AG08395 (cell line): ENCODE measurements around the gene SMG6.
"Not testable (repeated sequence)": the region's sequence is repeated elsewhere in the genome, so short reads cannot be mapped to it uniquely, and the experiment has no call there.

ENCODE experiments used
- DNase-seq: peaks from one replicate; pipeline ENCODE4 v3.0.0; 2012; ENCODE audit warnings: mixed read lengths, low spot score

Gene SMG6

GRCh38 chr17:2303204-2304188 lies at the start of gene SMG6, which contains the start of gene SRR:
SMG6 (minus strand) TSS chr17:2303785; CDS start chr17:2303720, 65 bp downstream.
SRR (plus strand) TSS chr17:2303950; CDS start chr17:2315561, 11,611 bp downstream.
- DNase-seq: peak; percentile 100

- no peak for DNase-seq
Observed at GRCh38 chr17:2351269-2351668, 47.7 kb upstream of the SMG6 start.

- DNase-seq: peak; percentile 84
Observed at GRCh38 chr17:2347805-2348685, 44.5 kb upstream of the SMG6 start.

- DNase-seq: no peak
Observed at GRCh38 chr17:2346475-2346874, 42.9 kb upstream of the SMG6 start.

GRCh38 chr17:2344528-2344927 lies 40.9 kb upstream of the SMG6 start:
- no peak for DNase-seq

- DNase-seq: no peak
Observed at GRCh38 chr17:2343421-2343820, 39.8 kb upstream of the SMG6 start.

GRCh38 chr17:2338315-2338657 lies 34.7 kb upstream of the SMG6 start:
- no peak for DNase-seq

GRCh38 chr17:2337544-2338314 lies 34.1 kb upstream of the SMG6 start:
- peak; percentile 85 for DNase-seq

GRCh38 chr17:2336852-2337543 lies 33.4 kb upstream of the SMG6 start, which contains the start of gene SGSM2:
SGSM2 (plus strand) TSS chr17:2337501; CDS start chr17:2337689, 188 bp downstream.
- peak; percentile 69 for DNase-seq

- DNase-seq: peak; percentile 98
Observed at GRCh38 chr17:2336215-2336851, 32.7 kb upstream of the SMG6 start, which contains the start of gene TSR1. TSR1 (minus strand) TSS chr17:2336457; CDS start chr17:2336427, 30 bp downstream.

- peak; percentile 12 for DNase-seq
Observed at GRCh38 chr17:2335726-2336214, 32.2 kb upstream of the SMG6 start.

- DNase-seq: no peak
Observed at GRCh38 chr17:2331303-2331702, 27.7 kb upstream of the SMG6 start.

- no peak for DNase-seq
Observed at GRCh38 chr17:2323629-2324314, 20.2 kb upstream of the SMG6 start.

- no peak for DNase-seq
Observed at GRCh38 chr17:2321399-2321798, 17.8 kb upstream of the SMG6 start.

GRCh38 chr17:2319051-2319450 lies 15.5 kb upstream of the SMG6 start:
- DNase-seq: no peak

GRCh38 chr17:2317796-2318195 lies 14.2 kb upstream of the SMG6 start:
- no peak for DNase-seq

- DNase-seq: not testable (repeated sequence)
Observed at GRCh38 chr17:2316916-2317205, 13.3 kb upstream of the SMG6 start.

- DNase-seq: no peak
Observed at GRCh38 chr17:2312736-2313135, 9.2 kb upstream of the SMG6 start.

GRCh38 chr17:2309338-2310154 lies 6.0 kb upstream of the SMG6 start:
- DNase-seq: no peak
